Activated CD4-positive, alpha-beta memory T cell treated with anti-CD3 and anti-CD28 coated beads, Interleukin-2, amount 10 ng/mL, durations not matched to agents 7 days and 5 days (primary cell): ENCODE measurements around the gene ZKSCAN4. TPM values are rescaled to one million over a fixed set of nuclear protein-coding genes. Genes with fewer than 3 reads are reported as not detected.

Experiments used
- CTCF ChIA-PET: fragments of 350-600 bp; sonication (Branson Sonifier 250); formaldehyde crosslinking; loops from one replicate; lab custom pipeline; 2021; ENCODE audit warnings: antibody characterized with exemption, inconsistent platforms; lab: Charles Lee
- POLR2A ChIA-PET: fragments of 350-600 bp; sonication (Branson Sonifier 250); formaldehyde crosslinking; loops from one replicate; lab custom pipeline; 2021; ENCODE audit warnings: antibody characterized with exemption; lab: Charles Lee
- DNase-seq: peaks from one replicate; pipeline ENCODE4 v3.0.0-alpha.2; 2020
- H3K27ac Mint-ChIP-seq: one replicate; pipeline ENCODE4 v1.8.0; 2021; ENCODE audit warnings: mild to moderate bottlenecking, mixed read lengths
- H3K27me3 Mint-ChIP-seq: one replicate; pipeline ENCODE4 v1.8.0; 2021; ENCODE audit warnings: mixed read lengths
- H3K36me3 Mint-ChIP-seq: one replicate; pipeline ENCODE4 v1.8.0; 2021; ENCODE audit warnings: low read depth, mixed read lengths
- H3K4me1 Mint-ChIP-seq: one replicate; pipeline ENCODE4 v1.8.0; 2021; ENCODE audit warnings: mixed read lengths
- H3K4me3 Mint-ChIP-seq: one replicate; pipeline ENCODE4 v1.8.0; 2021; ENCODE audit warnings: mild to moderate bottlenecking, mixed read lengths
- H3K9me3 Mint-ChIP-seq: one replicate; pipeline ENCODE4 v1.8.0; 2021; ENCODE audit warnings: mixed read lengths
- total RNA-seq, 2 experiments: library from RNA; stranded (reverse); gene quantifications; one replicate each; pipeline ENCODE4 v1.2.3, GENCODE V29; 2021

The ZKSCAN4 gene
- total RNA-seq, 2 experiments from 2014 or later, result 6.3 to 6.6 TPM

- ChIA-PET CTCF (interaction anchor here (0.6 to 2.5 kb wide), 16 partner anchors 9 to 1695 kb away, joined by 3 to 13 read pairs (median 4); partner anchors contain the start of genes ZKSCAN4, ZKSCAN8, ZSCAN12 and ZSCAN16), POLR2A (interaction anchor here (0.8 to 2.9 kb wide), 14 partner anchors 11 to 429 kb away, joined by 3 to 32 read pairs (median 7); partner anchors contain the start of genes ZKSCAN3, ZKSCAN4, ZKSCAN8 and ZSCAN16)
- H3K9me3 Mint-ChIP-seq, result no peaks in the 10 kb centered on the region
- H3K4me3 Mint-ChIP-seq, result no peak within 1 kb of the TSS
- peaks cover 6% of the 10 kb centered on the region for H3K36me3 Mint-ChIP-seq
- DNase-seq, result peak; percentile 87
- H3K27me3 Mint-ChIP-seq, result peaks cover 7% of the 10 kb centered on the region
- H3K27ac Mint-ChIP-seq, result no peak within 1 kb of the TSS
- H3K4me1 Mint-ChIP-seq, result peaks cover 23% of the 10 kb centered on the region
Measured at GRCh38 chr6:28266962-28267694, 15.1 kb upstream of the ZKSCAN4 start, which contains the start of gene ZSCAN26. TSS of gene ZSCAN26 (plus strand) at chr6:28267143. CDS start at chr6:28271920, 4,777 bp downstream.

- peaks cover 23% of the 10 kb centered on the region for H3K4me1 Mint-ChIP-seq
- H3K27me3 Mint-ChIP-seq, result peaks cover 7% of the 10 kb centered on the region
- POLR2A ChIA-PET, result interaction anchor here (0.8 to 2.9 kb wide), 13 partner anchors 11 to 399 kb away, joined by 3 to 32 read pairs (median 8); partner anchors contain the start of genes ZKSCAN3, ZKSCAN4, ZKSCAN8 and ZSCAN16
- no peak overlapping the region for H3K27ac Mint-ChIP-seq
- no peaks in the 10 kb centered on the region for H3K9me3 Mint-ChIP-seq
- peaks cover 4% of the 10 kb centered on the region for H3K36me3 Mint-ChIP-seq
- no peak for DNase-seq
- H3K4me3 Mint-ChIP-seq, result no peak overlapping the region
- CTCF ChIA-PET, result interaction anchor here (0.7 to 2.5 kb wide), 12 partner anchors 9 to 1695 kb away, joined by 3 to 13 read pairs (median 4); partner anchors contain the start of genes ZKSCAN4 and ZKSCAN8
Measured at GRCh38 chr6:28266563-28266961, 14.5 kb upstream of the ZKSCAN4 start.

- Mint-ChIP-seq H3K4me3 (no peak overlapping the region), H3K4me1 (peaks cover 21% of the 10 kb centered on the region), H3K27ac (no peak overlapping the region), H3K27me3 (peaks cover 16% of the 10 kb centered on the region), H3K9me3 (no peaks in the 10 kb centered on the region), H3K36me3 (no peaks in the 10 kb centered on the region)
- POLR2A ChIA-PET, result interaction anchor here (0.9 kb wide), 1 partner anchor 13 kb away, joined by 3 read pairs; the partner anchor contains the start of gene ZKSCAN4
- DNase-seq, result no peak
- CTCF ChIA-PET, result no interaction called here
Measured at GRCh38 chr6:28264834-28265401, 12.8 kb upstream of the ZKSCAN4 start.

GRCh38 chr6:28263922-28264321 lies 11.9 kb upstream of the ZKSCAN4 start:
- no peak for DNase-seq
- POLR2A ChIA-PET, result interaction anchor here (0.9 kb wide), 1 partner anchor 12 kb away, joined by 3 read pairs; the partner anchor contains the start of gene ZKSCAN4
- Mint-ChIP-seq H3K27ac (no peak overlapping the region), H3K9me3 (peaks cover under 1% of the 10 kb centered on the region), H3K36me3 (peaks cover under 1% of the 10 kb centered on the region), H3K4me1 (peaks cover 14% of the 10 kb centered on the region), H3K4me3 (no peak overlapping the region), H3K27me3 (peaks cover 19% of the 10 kb centered on the region)
- CTCF ChIA-PET, result no interaction called here

GRCh38 chr6:28258877-28259777 lies 7.1 kb upstream of the ZKSCAN4 start, which contains the start of gene NKAPL:
TSS of gene NKAPL (plus strand) at chr6:28259297. CDS start at chr6:28259372, 75 bp downstream.
- Mint-ChIP-seq H3K9me3 (peaks cover 7% of the 10 kb centered on the region), H3K4me1 (peaks cover 7% of the 10 kb centered on the region), H3K27ac (no peak within 1 kb of the TSS), H3K4me3 (no peak within 1 kb of the TSS), H3K27me3 (peaks cover 23% of the 10 kb centered on the region), H3K36me3 (peaks cover 7% of the 10 kb centered on the region)
- POLR2A ChIA-PET, result no interaction called here
- CTCF ChIA-PET, result no interaction called here
- DNase-seq, result peak; percentile 38

GRCh38 chr6:28257042-28257441 lies 5.0 kb upstream of the ZKSCAN4 start:
- Mint-ChIP-seq H3K4me3 (no peak overlapping the region), H3K27ac (no peak overlapping the region), H3K4me1 (peaks cover 16% of the 10 kb centered on the region), H3K9me3 (peaks cover 7% of the 10 kb centered on the region), H3K27me3 (peaks cover 16% of the 10 kb centered on the region), H3K36me3 (peaks cover 7% of the 10 kb centered on the region)
- POLR2A ChIA-PET, result no interaction called here
- no peak for DNase-seq
- CTCF ChIA-PET, result no interaction called here

GRCh38 chr6:28254121-28254519 lies 2.1 kb upstream of the ZKSCAN4 start:
- no peak for DNase-seq
- peaks cover 4% of the 10 kb centered on the region for H3K27me3 Mint-ChIP-seq
- ChIA-PET CTCF (interaction anchor here (1.0 to 1.4 kb wide), 2 partner anchors 14 to 102 kb away, joined by 3 read pairs; no protein-coding TSS in a partner anchor), POLR2A (interaction anchor here (0.9 kb wide), 1 partner anchor 129 kb away, joined by 4 read pairs; the partner anchor contains the start of gene ZSCAN16)
- no peak overlapping the region for H3K27ac Mint-ChIP-seq
- peaks cover 33% of the 10 kb centered on the region for H3K4me1 Mint-ChIP-seq
- H3K9me3 Mint-ChIP-seq, result peaks cover 7% of the 10 kb centered on the region
- peaks cover 15% of the 10 kb centered on the region for H3K36me3 Mint-ChIP-seq
- H3K4me3 Mint-ChIP-seq, result no peak overlapping the region

- DNase-seq, result peak; percentile 48
- H3K27me3 Mint-ChIP-seq, result no peaks in the 10 kb centered on the region
- H3K4me3 Mint-ChIP-seq, result peak overlapping the region; percentile 98
- H3K9me3 Mint-ChIP-seq, result no peaks in the 10 kb centered on the region
- peak overlapping the region; percentile 78 for H3K27ac Mint-ChIP-seq
- H3K4me1 Mint-ChIP-seq, result peaks cover 29% of the 10 kb centered on the region
- ChIA-PET CTCF (interaction anchor here (1.0 to 2.1 kb wide), 3 partner anchors 15 to 115 kb away, joined by 4 to 12 read pairs (median 5); partner anchors contain the start of genes PGBD1 and ZSCAN26), POLR2A (interaction anchor here (0.7 to 1.8 kb wide), 8 partner anchors 13 to 361 kb away, joined by 3 to 27 read pairs (median 6); partner anchors contain the start of genes PGBD1, ZKSCAN3, ZKSCAN8 and ZSCAN16)
- H3K36me3 Mint-ChIP-seq, result peaks cover 21% of the 10 kb centered on the region
Measured at GRCh38 chr6:28251661-28252008, 434 bp downstream of the ZKSCAN4 start.

GRCh38 chr6:28250747-28251146 lies 1.3 kb downstream of the ZKSCAN4 start:
- ChIA-PET POLR2A (no interaction called here), CTCF (no interaction called here)
- Mint-ChIP-seq H3K4me3 (peak overlapping the region; percentile 64), H3K9me3 (no peaks in the 10 kb centered on the region), H3K27me3 (no peaks in the 10 kb centered on the region), H3K36me3 (peaks cover 29% of the 10 kb centered on the region), H3K4me1 (peaks cover 29% of the 10 kb centered on the region), H3K27ac (no peak overlapping the region)
- DNase-seq, result no peak

GRCh38 chr6:28248916-28249315 lies 3.2 kb downstream of the ZKSCAN4 start:
- Mint-ChIP-seq H3K36me3 (peaks cover 47% of the 10 kb centered on the region), H3K27ac (no peak overlapping the region), H3K4me1 (peaks cover 29% of the 10 kb centered on the region), H3K27me3 (no peaks in the 10 kb centered on the region), H3K9me3 (no peaks in the 10 kb centered on the region), H3K4me3 (no peak overlapping the region)
- DNase-seq, result no peak
- ChIA-PET POLR2A (no interaction called here), CTCF (interaction anchor here (1.1 kb wide), 1 partner anchor 107 kb away, joined by 3 read pairs; no protein-coding TSS in a partner anchor)

- ChIA-PET POLR2A (no interaction called here), CTCF (no interaction called here)
- Mint-ChIP-seq H3K4me1 (peaks cover 8% of the 10 kb centered on the region), H3K27ac (no peak overlapping the region), H3K4me3 (no peak overlapping the region), H3K9me3 (no peaks in the 10 kb centered on the region), H3K27me3 (no peaks in the 10 kb centered on the region), H3K36me3 (peaks cover 52% of the 10 kb centered on the region)
- DNase-seq, result no peak
Measured at GRCh38 chr6:28245206-28245941, 6.7 kb downstream of the ZKSCAN4 start.
